Lower leg skin (tissue), 3 donors: ENCODE results near the gene CAMKK2.

Experiments
- CTCF ChIP-seq, 3 donors: fragments of 450-650 bp; IDR thresholded peaks; one replicate each; pipeline ENCODE4 v1.5.1; 2016; ENCODE audit warnings: antibody characterized with exemption in 3 of 3, mild to moderate bottlenecking in 3 of 3, moderate library complexity in 2 of 3
- POLR2A ChIP-seq, 2 donors: fragments of 450-650 bp; IDR thresholded peaks; one replicate each; pipeline ENCODE4 v1.6.1; 2016 to 2017; ENCODE audit warnings: antibody characterized with exemption in 2 of 2, mild to moderate bottlenecking in 1 of 2, moderate library complexity in 1 of 2

GRCh38 chr12:121209221-121209620 lies 87.3 kb downstream of the CAMKK2 start:
- TF ChIP-seq CTCF (IDR thresholded peaks at IDR 0.05) (no peak), POLR2A (IDR thresholded peaks at IDR 0.05) (no peak)
